GM23338 (cell line): ENCODE results near the gene OR12D1. TPM values are rescaled to one million over a fixed set of nuclear protein-coding genes. Genes with fewer than 3 reads are reported as not detected.

Experiments
- ATAC-seq: fragments of 200-7000 bp; cut with Tn5 transposase; 3 replicates; pipeline ENCODE4 v1.9.1; 2020
- DNase-seq: peaks from one replicate; pipeline ENCODE4 v3.0.0-alpha.2; 2015; ENCODE audit warnings: low spot score
- H2AFZ ChIP-seq: fragments of 200-600 bp; sonication (generic); 2 replicates; pipeline ENCODE4 v1.8.0; 2016; ENCODE audit warnings: antibody characterized with exemption, mild to moderate bottlenecking, moderate library complexity
- H3F3A ChIP-seq: fragments of 200-600 bp; sonication (generic); replicated peaks from 2 replicates; pipeline ENCODE4 v1.8.0; 2017; ENCODE audit warnings: antibody characterized with exemption, mixed run types, low read depth
- H3K27ac ChIP-seq: fragments of 200-600 bp; sonication (generic); 2 replicates; pipeline ENCODE4 v1.6.1; 2016; ENCODE audit warnings: low read depth
- H3K27me3 ChIP-seq: fragments of 200-600 bp; sonication (generic); 2 replicates; pipeline ENCODE4 v1.8.0; 2016; ENCODE audit warnings: mild to moderate bottlenecking, mixed run types, moderate library complexity; ENCODE audit not compliant: insufficient read depth
- H3K36me3 ChIP-seq: fragments of 200-600 bp; sonication (generic); 2 replicates; pipeline ENCODE4 v1.8.0; 2016; ENCODE audit warnings: mild to moderate bottlenecking; ENCODE audit not compliant: insufficient read depth
- H3K4me1 ChIP-seq: fragments of 200-600 bp; sonication (generic); 2 replicates; pipeline ENCODE4 v1.8.0; 2016; ENCODE audit warnings: mild to moderate bottlenecking, moderate library complexity; ENCODE audit not compliant: insufficient read depth
- H3K4me2 ChIP-seq: fragments of 200-600 bp; sonication (generic); 2 replicates; pipeline ENCODE4 v1.7.1; 2017; ENCODE audit warnings: mixed run types
- H3K4me3 ChIP-seq: fragments of 200-600 bp; sonication (generic); 2 replicates; pipeline ENCODE4 v1.6.1; 2016; ENCODE audit warnings: mixed run types
- H3K79me2 ChIP-seq: fragments of 200-600 bp; sonication (generic); replicated peaks from 2 replicates; pipeline ENCODE4 v1.8.0; 2017; ENCODE audit warnings: mild to moderate bottlenecking; ENCODE audit not compliant: insufficient read depth
- H3K9me2 ChIP-seq: fragments of 200-600 bp; sonication (generic); 2 replicates; pipeline ENCODE4 v1.8.0; 2017; ENCODE audit not compliant: insufficient read depth
- H4K20me1 ChIP-seq: fragments of 200-600 bp; sonication (generic); replicated peaks from 2 replicates; pipeline ENCODE4 v1.8.0; 2017; ENCODE audit warnings: mild to moderate bottlenecking; ENCODE audit not compliant: insufficient read depth
- H3K27ac Mint-ChIP-seq: 2 replicates; pipeline ENCODE4 v1.8.0; 2020; ENCODE audit warnings: inconsistent platforms, mild to moderate bottlenecking, moderate library complexity, mixed read lengths
- H3K27me3 Mint-ChIP-seq: 3 replicates; pipeline ENCODE4 v1.8.0; 2022; ENCODE audit warnings: low read depth, mild to moderate bottlenecking, moderate library complexity, mixed read lengths, inconsistent platforms; ENCODE audit not compliant: insufficient read depth, poor library complexity
- H3K36me3 Mint-ChIP-seq: 3 replicates; pipeline ENCODE4 v1.8.0; 2021; ENCODE audit warnings: low read depth, mild to moderate bottlenecking, inconsistent platforms, moderate library complexity, mixed read lengths
- H3K4me1 Mint-ChIP-seq: 3 replicates; pipeline ENCODE4 v1.8.0; 2020; ENCODE audit warnings: mild to moderate bottlenecking, inconsistent platforms, mixed read lengths
- H3K4me3 Mint-ChIP-seq: 3 replicates; pipeline ENCODE4 v1.8.0; 2021; ENCODE audit warnings: moderate library complexity, mild to moderate bottlenecking, inconsistent platforms, mixed read lengths
- H3K9me3 Mint-ChIP-seq: 3 replicates; pipeline ENCODE4 v1.8.0; 2020; ENCODE audit warnings: moderate library complexity, mild to moderate bottlenecking, inconsistent platforms, mixed read lengths
- CREB1 ChIP-seq: fragments of 250-450 bp; sonication (Bioruptor Pico); IDR thresholded peaks from 2 replicates; pipeline ENCODE4 v1.5.0; 2020; ENCODE audit warnings: low read depth, mild to moderate bottlenecking, moderate library complexity
- CTCF ChIP-seq, 2 experiments: fragments of 200-600 bp in 1 of 2; sonication (generic) in 1 of 2; conservative IDR thresholded peaks; 2 replicates each; pipeline versions ENCODE4 v1.5.1 to v1.6.1; 2016 to 2017; ENCODE audit warnings: antibody characterized with exemption in 2 of 2, low read depth in 2 of 2, mild to moderate bottlenecking in 2 of 2, moderate library complexity in 1 of 2
- ETS1 ChIP-seq: IDR thresholded peaks from 2 replicates; pipeline ENCODE4 v1.6.1; 2016; ENCODE audit warnings: antibody characterized with exemption
- EZH2 ChIP-seq: fragments of 200-600 bp; sonication (generic); IDR thresholded peaks from one replicate; pipeline ENCODE4 v1.8.0; 2017; ENCODE audit warnings: antibody characterized with exemption, mild to moderate bottlenecking, low read depth; ENCODE audit not compliant: unreplicated experiment
- EZH2phosphoT487 ChIP-seq: fragments of 200-600 bp; sonication (generic); IDR thresholded peaks from one replicate; pipeline ENCODE4 v1.8.1; 2018; ENCODE audit warnings: antibody characterized with exemption; ENCODE audit not compliant: unreplicated experiment
- JUNB ChIP-seq: IDR thresholded peaks from one replicate; pipeline ENCODE4 v1.6.1; 2016; ENCODE audit warnings: antibody characterized with exemption; ENCODE audit not compliant: unreplicated experiment
- NANOG ChIP-seq: IDR thresholded peaks from 2 replicates; pipeline ENCODE4 v1.6.1; 2016; ENCODE audit warnings: antibody characterized with exemption, borderline replicate concordance
- STAT1 ChIP-seq: IDR thresholded peaks from one replicate; pipeline ENCODE4 v1.6.1; 2016; ENCODE audit warnings: antibody characterized with exemption; ENCODE audit not compliant: unreplicated experiment
- ZNF114 ChIP-seq: fragments of 250-450 bp; sonication (Bioruptor Pico); IDR thresholded peaks from 2 replicates; pipeline ENCODE4 v1.5.0; 2020; ENCODE audit warnings: mild to moderate bottlenecking, moderate library complexity
- ZNF462 ChIP-seq: fragments of 250-450 bp; sonication (Bioruptor Pico); IDR thresholded peaks from 2 replicates; pipeline ENCODE4 v1.5.0; 2020; ENCODE audit warnings: mild to moderate bottlenecking, moderate library complexity
- long read RNA-seq: library from polyadenylated mRNA; unstranded; transcript quantifications from one replicate; pipeline ENCODE4 v2.0.0, GENCODE V29; 2020; ENCODE audit not compliant: unreplicated experiment
- polyA plus RNA-seq: library from polyadenylated mRNA; unstranded; fragments of >200 nt; fragmentation: Nextera tagmentation; extraction: Ambion mirVana; gene quantifications from 2 replicates; pipeline ENCODE4 v1.2.1, GENCODE V29; 2016
- total RNA-seq: library from RNA; depleted of rRNA; stranded (reverse); fragments of >200 nt; shearing (Covaris generic); gene quantifications from 2 replicates; pipeline ENCODE4 v1.2.3, GENCODE V29; 2014; rRNA removed

The OR12D1 gene
- total RNA-seq (not detected in 2 replicates), polyA plus RNA-seq (not detected in 2 replicates)
- long read RNA-seq: 0 reads

- Mint-ChIP-seq H3K9me3 (no peaks in the 10 kb centered on the region; the same call in 2 of the 3 replicates), H3K4me1 (0 out of 3 replicates have a peak, but pooled peaks cover 2% of the 10 kb centered on the region), H3K27me3 (no peaks in the 10 kb centered on the region), H3K36me3 (no peaks in the 10 kb centered on the region), H3K27ac (no peak within 1 kb of the TSS), H3K4me3 (no peak within 1 kb of the TSS)
- DNase-seq: peak; percentile 59
- no peaks in the 10 kb centered on the region for H3K4me1 ChIP-seq
- H3K36me3 ChIP-seq: no peaks in the 10 kb centered on the region
- no peak within 1 kb of the TSS for H2AFZ ChIP-seq
- H4K20me1 ChIP-seq: no peaks in the 10 kb centered on the region
- H3K4me3 ChIP-seq: no peak within 1 kb of the TSS
- no peak within 1 kb of the TSS for H3K27ac ChIP-seq
- H3K27me3 ChIP-seq: no peaks in the 10 kb centered on the region
- H3K9me2 ChIP-seq: peaks cover 6% of the 10 kb centered on the region; the same call in 1 of the 2 replicates
- H3F3A ChIP-seq: no peaks in the 10 kb centered on the region
- TF ChIP-seq CTCF (conservative IDR thresholded peaks at IDR 0.05; ENCODE audit: low read depth in 2 of 2): peak; percentile 64 to 67
- no peak for TF ChIP-seq EZH2phosphoT487
- H3K4me2 ChIP-seq: no peak within 1 kb of the TSS
- peak; percentile 53 for ATAC-seq
- H3K79me2 ChIP-seq: no peaks in the 10 kb centered on the region
Observed at GRCh38 chr6:29414588-29414987, at the start of gene OR12D1. Gene OR12D1 (plus strand): TSS chr6:29414928.

- Histone ChIP-seq H3K4me1 (no peaks in the 10 kb centered on the region), H3K36me3 (no peaks in the 10 kb centered on the region), H3F3A (no peaks in the 10 kb centered on the region), H4K20me1 (no peaks in the 10 kb centered on the region), H3K9me2 (no peaks in the 10 kb centered on the region), H3K27me3 (no peaks in the 10 kb centered on the region), H2AFZ (peak within 1 kb of the TSS; percentile 43; the same call in 1 of the 2 replicates), H3K79me2 (no peaks in the 10 kb centered on the region), H3K4me2 (no peak within 1 kb of the TSS), H3K4me3 (no peak within 1 kb of the TSS), H3K27ac (no peak within 1 kb of the TSS)
- peaks cover 3% of the 10 kb centered on the region; the same call in 1 of the 3 replicates for H3K9me3 Mint-ChIP-seq
- peaks cover 2% of the 10 kb centered on the region for H3K27me3 Mint-ChIP-seq
- H3K27ac Mint-ChIP-seq: no peak within 1 kb of the TSS
- no peaks in the 10 kb centered on the region for H3K4me1 Mint-ChIP-seq
- no peaks in the 10 kb centered on the region for H3K36me3 Mint-ChIP-seq
- ATAC-seq: no peak
- no peak within 1 kb of the TSS for H3K4me3 Mint-ChIP-seq
- no peak for DNase-seq
- no peak for TF ChIP-seq JUNB
- no peak for TF ChIP-seq NANOG
- no peak for TF ChIP-seq ETS1
- TF ChIP-seq STAT1: no peak
- no peak for TF ChIP-seq CREB1 (CRISPR knock-in tag)
- no peak for TF ChIP-seq EZH2phosphoT487
- TF ChIP-seq CTCF (conservative IDR thresholded peaks at IDR 0.05; ENCODE audit: low read depth in 2 of 2): no peak
- TF ChIP-seq EZH2: no peak
- no peak for TF ChIP-seq ZNF462 (CRISPR knock-in tag)
- no peak for TF ChIP-seq ZNF114 (CRISPR knock-in tag)
Observed at GRCh38 chr6:29368765-29369164, 46.0 kb upstream of the OR12D1 start, which contains the start of gene OR5V1. Gene OR5V1 (minus strand): TSS chr6:29368865. CDS start chr6:29356195, 12,670 bp downstream.
